HG02763 (cell line): ENCODE data around the gene SPECC1.
"Not testable (repeated sequence)": the region's sequence is repeated elsewhere in the genome, so short reads cannot be mapped to it uniquely, and the experiment has no call there.

ENCODE experiments used
- ATAC-seq: cut with Tn5 transposase; IDR thresholded peaks from one replicate; pipeline ENCODE4 v1.9.1; 2021; ENCODE audit warnings: mild to moderate bottlenecking, moderate library complexity; ENCODE audit not compliant: unreplicated experiment

The SPECC1 gene

GRCh38 chr17:20291853-20292252, 282.7 kb downstream of the SPECC1 start:
- ATAC-seq: no peak

- ATAC-seq: no peak
Observed at GRCh38 chr17:20293501-20293900, 284.3 kb downstream of the SPECC1 start.

- ATAC-seq: no peak
Observed at GRCh38 chr17:20294120-20294519, 285.0 kb downstream of the SPECC1 start.

- no peak for ATAC-seq
Observed at GRCh38 chr17:20299013-20299412, 289.9 kb downstream of the SPECC1 start.

GRCh38 chr17:20300436-20300934, 291.3 kb downstream of the SPECC1 start:
- no peak for ATAC-seq

- no peak for ATAC-seq
Observed at GRCh38 chr17:20302246-20302917, 293.2 kb downstream of the SPECC1 start.

GRCh38 chr17:20304961-20305360, 295.8 kb downstream of the SPECC1 start:
- ATAC-seq: no peak

- ATAC-seq: no peak
Observed at GRCh38 chr17:20306924-20307323, 297.8 kb downstream of the SPECC1 start.

GRCh38 chr17:20307326-20307910, 298.3 kb downstream of the SPECC1 start:
- ATAC-seq: no peak

GRCh38 chr17:20310481-20310880, 301.3 kb downstream of the SPECC1 start:
- no peak for ATAC-seq

GRCh38 chr17:20313306-20313705, 304.1 kb downstream of the SPECC1 start:
- ATAC-seq: no peak

GRCh38 chr17:20313891-20314290, 304.7 kb downstream of the SPECC1 start:
- no peak for ATAC-seq

GRCh38 chr17:20314834-20315233, 305.7 kb downstream of the SPECC1 start:
- ATAC-seq: no peak

- ATAC-seq: no peak
Observed at GRCh38 chr17:20315311-20315710, 306.2 kb downstream of the SPECC1 start.

- no peak for ATAC-seq
Observed at GRCh38 chr17:20315821-20316220, 306.7 kb downstream of the SPECC1 start.

GRCh38 chr17:20320535-20321229, 311.5 kb downstream of the SPECC1 start:
- peak; percentile 63 for ATAC-seq

GRCh38 chr17:20321357-20321756, 312.2 kb downstream of the SPECC1 start:
- not testable (repeated sequence) for ATAC-seq

- not testable (repeated sequence) for ATAC-seq
Observed at GRCh38 chr17:20327739-20328138, 318.6 kb downstream of the SPECC1 start.

GRCh38 chr17:20351405-20351804, 342.2 kb downstream of the SPECC1 start:
- not testable (repeated sequence) for ATAC-seq

- not testable (repeated sequence) for ATAC-seq
Observed at GRCh38 chr17:20352567-20352966, 343.4 kb downstream of the SPECC1 start.

GRCh38 chr17:20363846-20364245, 354.7 kb downstream of the SPECC1 start:
- ATAC-seq: not testable (repeated sequence)
